NCI-H2029 treated with DMSO at 0.1 percent for 48 hours (cell line): Measurements from ENCODE around the gene PPM1A.

Experiments
- DNase-seq: peaks from one replicate; lab custom pipeline; 2025; lab: John Stamatoyannopoulos, UW

The PPM1A gene

DNA sequence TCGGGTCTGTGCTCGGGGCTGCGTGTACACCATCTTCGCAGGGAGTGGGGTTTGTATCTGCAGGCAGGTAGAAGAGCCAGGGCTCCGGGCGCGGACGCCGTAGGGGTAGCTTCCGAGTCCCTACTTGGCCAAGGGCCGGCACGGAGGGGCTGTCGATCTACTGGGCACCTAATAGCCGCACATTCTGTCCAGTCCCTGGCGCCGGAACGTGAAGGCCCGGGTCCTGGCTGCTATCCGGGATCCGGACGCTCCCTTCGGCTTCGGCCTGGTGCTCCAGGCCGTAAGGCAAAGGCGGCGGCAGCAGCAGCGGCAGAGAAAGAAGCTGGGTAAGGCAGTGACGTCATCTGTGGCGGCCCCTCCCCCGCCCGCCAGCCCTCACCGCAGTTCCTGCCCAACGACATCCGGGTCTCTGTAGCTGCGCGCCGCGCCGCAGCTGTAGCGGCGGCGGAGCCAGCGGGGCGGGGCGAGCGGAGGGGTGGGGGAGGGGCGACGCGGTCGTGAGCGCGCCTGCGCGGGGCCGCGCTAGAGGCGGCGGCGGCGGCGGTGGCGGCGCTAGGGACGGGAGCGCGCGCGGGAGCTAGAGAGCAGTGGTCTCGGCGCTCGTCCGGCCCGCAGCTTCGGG, at the start of gene PPM1A:
PPM1A (plus strand) TSS at position 525 of the 622 bp plus-strand sequence. CDS start 33,483 bp downstream, outside the sequence.
- DNase-seq: peak; percentile 96

DNA sequence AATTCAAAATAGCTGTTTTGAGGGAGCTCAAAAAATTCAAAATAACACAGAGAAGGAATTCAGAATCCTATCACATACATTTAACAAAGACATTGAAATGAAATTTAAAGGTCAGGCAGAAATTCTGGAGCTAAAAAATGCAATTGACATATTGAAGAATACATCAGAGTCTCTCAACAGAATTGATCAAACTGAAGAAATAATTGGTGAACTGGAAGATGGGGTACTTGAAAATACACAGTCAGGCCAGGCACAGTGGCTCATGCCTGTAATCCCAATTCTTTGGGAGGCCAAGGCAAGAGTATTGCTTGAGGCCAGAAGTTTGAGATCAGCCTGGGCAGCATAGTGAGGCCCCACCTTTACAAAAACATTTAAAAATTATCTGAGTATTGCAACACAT, 49.7 kb upstream of the PPM1A start:
- no peak for DNase-seq

- DNase-seq: no peak
Measured at GRCh38 chr14:60204104-60204842, 44.7 kb upstream of the PPM1A start.

DNA sequence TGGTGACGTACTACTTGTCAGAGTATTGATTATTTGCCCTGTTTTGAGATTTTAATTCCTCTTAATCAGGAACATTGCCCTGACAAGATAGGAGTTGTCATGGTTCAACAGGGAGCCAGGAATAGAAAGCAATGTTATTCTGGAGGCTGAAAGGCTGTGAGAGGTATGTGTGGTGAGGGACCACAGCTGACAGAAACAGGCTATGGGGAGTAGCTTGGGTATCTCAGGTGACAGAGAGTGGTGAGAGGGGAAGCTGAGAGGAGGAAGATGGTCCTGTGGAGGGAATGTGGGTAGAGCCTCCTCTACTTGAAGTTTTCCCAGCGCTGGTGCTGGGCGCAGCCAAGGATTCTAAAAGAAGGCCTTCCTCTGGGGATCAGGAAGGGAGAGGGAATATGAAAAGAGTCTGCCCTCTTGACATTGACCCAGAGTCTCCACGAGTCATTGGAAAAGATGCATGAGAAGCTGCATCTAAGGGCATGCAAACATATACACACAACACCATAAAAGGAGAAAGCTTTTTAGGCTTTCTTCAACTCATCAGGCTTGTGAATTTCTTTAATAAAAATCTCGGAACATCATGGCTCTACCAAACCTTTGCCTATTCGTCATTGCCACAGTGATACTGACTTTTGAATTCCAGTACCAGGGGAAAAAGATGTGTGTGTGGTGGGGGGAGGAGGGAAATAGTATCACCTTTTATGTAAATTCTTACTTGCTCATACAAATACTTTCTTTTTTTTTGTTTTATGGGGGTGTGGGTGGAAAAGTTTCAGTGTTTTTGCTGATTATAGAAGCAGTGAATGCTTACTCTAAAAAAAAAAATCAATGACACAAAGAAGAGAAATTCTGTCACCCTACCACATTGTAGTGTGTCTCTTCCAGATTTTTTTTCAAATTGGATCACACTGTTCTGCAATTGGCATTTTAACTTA, 43.9 kb upstream of the PPM1A start:
- no peak for DNase-seq

- DNase-seq: no peak
Measured at GRCh38 chr14:60206249-60206670, 42.8 kb upstream of the PPM1A start.

DNA sequence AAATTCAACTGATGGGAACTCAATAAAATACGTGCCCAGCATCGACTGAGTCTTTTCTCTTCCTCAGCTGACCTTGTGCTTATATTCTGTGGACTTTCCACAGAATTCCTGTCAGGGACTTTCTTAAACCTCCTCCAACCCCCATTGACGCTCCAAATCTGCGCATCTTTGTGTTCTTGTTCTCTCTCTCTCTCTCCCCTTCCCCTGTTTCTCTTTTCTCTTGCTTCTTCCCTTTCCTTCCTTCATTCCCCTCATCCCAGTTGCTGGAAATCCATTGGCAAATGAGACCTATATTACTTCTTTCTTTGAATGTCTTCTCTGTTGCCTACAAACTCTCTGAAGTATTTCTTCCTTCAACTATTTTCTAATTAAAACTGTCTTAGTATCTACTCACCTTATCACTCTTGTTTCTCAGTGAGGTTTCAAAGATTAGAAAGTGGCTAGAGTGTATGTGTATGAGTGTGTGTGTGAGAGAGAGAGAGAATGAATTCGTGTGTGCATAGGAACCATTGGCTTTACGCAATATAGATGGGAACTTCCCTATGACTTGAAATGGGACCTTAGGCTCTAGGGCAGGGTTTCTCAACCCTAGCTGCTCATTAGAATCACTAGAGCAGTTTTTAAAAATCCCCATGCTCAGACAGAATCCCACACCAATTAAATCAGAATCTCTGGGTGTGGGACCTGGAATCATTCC, 42.0 kb upstream of the PPM1A start:
- no peak for DNase-seq

- DNase-seq: no peak
Measured at GRCh38 chr14:60210703-60211102, 38.3 kb upstream of the PPM1A start.

DNA sequence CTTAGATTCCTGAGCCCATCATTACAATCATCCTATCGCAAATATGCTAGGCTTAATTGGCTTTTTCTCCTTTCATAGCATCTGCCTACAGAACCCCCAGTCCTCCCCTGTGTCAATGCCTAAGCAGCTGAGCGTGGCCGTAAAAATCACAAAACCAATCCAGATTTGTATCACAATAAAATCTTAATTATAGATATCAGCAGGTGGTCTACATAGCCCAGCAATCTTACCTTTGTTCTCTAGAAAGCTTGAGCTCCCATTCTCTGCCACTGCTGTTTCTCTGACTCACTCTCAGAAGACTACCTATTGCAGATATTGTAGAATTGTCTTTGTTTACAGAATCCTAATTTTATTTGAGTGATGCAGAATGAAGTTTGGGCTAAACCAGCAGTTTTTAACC, 37.9 kb upstream of the PPM1A start:
- no peak for DNase-seq

DNA sequence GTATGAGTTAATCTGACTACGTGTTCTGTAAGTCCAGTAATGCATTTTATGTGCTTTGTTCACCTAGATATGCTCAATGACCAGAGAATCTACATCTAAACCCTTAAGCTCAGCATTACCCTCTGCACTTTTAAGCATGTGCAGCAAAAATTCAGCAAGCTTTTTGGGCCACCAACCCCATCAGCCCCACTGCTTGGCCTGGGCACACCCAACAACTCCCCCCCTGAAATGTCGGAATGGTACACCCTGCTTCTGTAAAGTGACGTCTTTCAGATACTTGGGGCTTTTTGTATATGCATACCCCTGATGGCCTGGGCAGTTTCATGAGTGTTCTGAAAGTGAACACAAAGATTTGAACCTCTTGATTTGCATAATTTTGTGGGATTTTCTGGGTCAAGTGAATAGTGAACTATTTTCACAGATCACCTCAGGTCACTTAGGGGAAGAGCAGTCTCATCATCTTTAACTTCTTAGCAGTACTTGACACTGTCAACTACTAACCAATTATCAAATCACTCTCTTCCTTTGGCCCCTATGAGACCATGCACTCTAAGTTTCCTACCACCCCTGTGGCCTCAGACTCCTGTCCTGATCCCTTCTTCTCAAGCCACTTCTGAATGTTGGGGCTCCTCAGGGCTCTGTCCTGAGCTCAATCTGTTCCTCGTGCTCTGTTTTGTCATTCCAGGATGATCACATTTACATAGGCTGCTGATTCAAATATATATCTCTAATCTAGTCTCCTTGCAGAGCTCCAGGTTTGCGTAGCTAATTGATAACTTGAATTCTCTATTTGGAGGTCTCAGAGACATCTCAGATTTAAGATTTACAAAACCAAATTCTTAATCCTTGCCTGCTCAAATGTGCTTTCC, 36.3 kb upstream of the PPM1A start:
- no peak for DNase-seq

DNA sequence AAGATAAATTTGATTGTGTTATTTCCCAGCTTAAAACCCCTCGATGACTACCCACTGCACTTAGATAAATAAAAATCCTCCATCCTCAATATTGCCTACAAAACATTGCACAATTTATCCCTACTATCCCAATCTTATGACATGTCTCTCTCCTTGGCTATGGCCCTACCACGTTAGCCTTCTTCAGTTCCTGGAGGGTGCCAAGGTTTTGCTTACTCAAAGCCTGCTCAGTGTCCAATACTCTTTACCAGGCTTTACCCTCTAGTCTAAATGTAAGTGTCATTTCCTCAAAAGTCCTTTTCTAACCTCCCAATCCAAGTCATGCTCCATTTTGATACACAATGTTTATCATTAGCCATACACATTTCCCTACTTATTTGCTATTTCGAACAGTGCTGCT, 35.0 kb upstream of the PPM1A start:
- no peak for DNase-seq

DNA sequence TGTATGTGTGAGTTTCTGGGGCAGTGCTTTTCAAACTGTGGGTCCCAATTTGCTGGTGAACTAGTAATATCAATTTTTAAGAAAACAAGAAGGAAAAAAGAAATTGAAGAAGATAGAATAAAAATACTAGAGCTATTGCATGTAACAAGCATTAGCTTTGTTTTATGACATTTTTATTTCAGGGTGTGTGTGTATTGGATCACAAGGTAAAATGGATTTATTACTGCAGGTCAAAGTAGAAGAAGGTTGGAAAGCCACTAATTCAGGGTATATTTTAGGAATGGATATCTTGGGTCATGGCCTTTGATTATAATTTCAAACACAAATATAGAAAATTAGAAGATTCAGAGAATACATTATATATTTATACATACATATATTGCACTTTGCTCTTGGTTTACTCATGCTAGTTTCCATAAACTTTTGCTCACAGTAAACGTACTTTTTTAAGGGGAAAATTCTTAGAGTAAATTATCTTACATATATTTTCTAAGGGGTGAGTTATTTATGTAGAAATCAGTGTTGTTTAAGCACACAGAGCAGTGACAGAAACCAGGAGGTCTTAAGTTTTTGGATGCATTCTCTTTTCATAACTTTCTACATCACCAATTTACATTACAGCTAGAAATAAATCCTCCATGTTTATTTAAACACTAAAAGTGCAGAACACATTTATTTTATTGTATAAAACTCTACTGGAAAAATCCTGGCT, 34.5 kb upstream of the PPM1A start:
- no peak for DNase-seq

DNA sequence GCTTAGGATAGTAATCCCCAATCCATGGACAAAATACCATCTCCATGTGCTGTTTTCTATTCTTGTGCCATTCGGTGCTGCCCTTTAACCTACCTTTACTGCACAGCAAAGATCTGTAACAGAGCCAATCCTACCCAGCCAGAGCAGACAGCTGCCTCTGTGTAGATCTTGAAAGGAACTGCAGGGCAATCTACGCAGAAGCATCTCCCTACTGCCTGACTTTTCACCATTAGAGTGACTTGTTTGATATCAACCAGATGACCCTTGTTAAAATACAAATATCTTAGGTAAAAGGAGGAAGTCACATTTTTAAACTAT, 33.9 kb upstream of the PPM1A start:
- DNase-seq: no peak

DNA sequence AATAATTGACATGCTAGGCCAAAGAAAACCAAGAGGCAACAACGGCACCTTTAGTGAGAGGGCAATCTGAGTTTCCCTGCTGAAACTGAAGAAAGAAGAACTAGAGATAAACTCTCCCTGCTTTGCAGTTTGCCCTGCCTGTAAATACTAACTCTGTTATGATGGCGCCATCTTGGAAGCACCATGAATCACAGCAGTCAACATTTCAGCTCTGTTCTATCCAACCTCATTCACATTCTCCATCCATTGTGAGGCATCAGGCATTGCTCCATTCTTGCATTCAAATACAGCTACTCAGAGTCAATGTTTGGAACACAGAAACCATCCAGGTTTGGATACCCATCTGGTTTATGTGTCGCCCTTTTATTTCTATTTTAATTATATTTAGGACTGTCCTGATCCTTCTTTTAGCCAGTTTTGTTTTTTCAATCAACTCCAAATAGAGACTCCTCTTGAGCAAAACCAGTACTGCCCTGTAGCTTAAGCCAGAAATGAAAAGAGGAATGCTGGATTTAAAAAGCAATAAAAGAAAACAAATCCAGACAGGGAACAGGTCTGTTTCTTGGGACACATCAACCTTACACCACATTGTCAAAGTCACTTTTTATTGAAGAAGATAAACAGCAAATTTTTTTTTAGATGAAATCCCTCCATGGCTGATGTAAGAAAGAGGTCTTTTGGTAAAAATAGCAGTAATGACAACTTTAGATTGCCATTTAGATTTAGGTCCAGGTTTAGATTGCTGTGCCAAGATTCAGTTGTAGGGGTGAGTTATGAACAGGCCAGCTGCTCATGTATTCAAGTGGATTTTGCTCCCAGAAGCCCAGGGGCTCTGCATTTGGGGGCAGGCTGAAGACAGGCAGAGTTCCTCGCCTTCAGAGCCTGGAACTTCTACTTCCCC, 33.3 kb upstream of the PPM1A start:
- no peak for DNase-seq

- no peak for DNase-seq
Measured at GRCh38 chr14:60217713-60218112, 31.3 kb upstream of the PPM1A start.

GRCh38 chr14:60220084-60220483, 28.9 kb upstream of the PPM1A start:
- DNase-seq: no peak

DNA sequence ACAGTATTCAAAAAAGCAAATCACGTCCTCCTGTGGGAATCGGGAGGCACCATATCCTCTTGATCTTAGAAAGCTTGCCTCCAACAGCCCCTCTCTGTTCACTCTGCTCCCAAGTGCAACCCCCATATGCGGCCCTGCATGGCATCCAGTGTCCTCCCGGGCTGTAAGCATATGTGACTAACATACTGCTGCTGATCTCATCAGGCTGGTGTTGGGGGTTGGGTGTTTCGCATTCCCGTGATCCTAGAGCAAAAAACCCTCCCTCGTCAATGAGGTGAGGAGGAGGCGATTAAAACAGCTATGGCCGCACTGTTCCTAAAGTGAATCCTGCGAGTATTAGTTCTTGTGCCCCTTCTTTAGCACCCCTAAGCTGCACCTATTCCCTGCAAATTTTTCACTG, 28.1 kb upstream of the PPM1A start:
- DNase-seq: no peak

DNA sequence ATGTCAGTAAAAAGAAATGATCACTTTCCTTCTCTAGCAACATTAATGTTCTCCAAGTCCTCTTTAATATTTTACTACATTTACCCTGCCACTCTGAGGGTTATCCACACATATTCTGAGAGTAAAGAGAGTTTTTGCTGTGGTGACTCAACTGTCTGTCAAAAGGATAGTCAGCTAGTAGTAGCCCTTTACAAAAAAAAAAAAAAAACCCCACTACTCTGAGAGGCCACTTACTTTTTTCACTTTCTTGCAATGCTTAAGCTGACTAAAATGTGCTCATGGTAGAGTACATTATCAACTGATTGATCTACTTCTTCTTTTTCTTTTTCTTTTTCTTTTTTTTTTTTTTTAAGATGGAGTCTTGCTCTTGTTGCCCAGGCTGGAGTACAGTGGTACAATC, 27.6 kb upstream of the PPM1A start:
- DNase-seq: no peak

- peak; percentile 96 for DNase-seq
Measured at GRCh38 chr14:60222820-60223219, 26.2 kb upstream of the PPM1A start.

GRCh38 chr14:60225265-60225664, 23.8 kb upstream of the PPM1A start:
- DNase-seq: no peak

- peak; percentile 77 for DNase-seq
Measured at GRCh38 chr14:60226298-60226697, 22.7 kb upstream of the PPM1A start.
